HFF-Myc (cell line): Measurements from ENCODE around the gene SSR4.

Source experiments
- DNase-seq: peaks from one replicate; pipeline ENCODE4 v3.0.0-alpha.2; 2011; ENCODE audit warnings: low read depth; ENCODE audit errors: extremely low read depth
- H3K4me3 ChIP-seq: replicated peaks from 2 replicates; pipeline ENCODE4 v1.5.1; 2011; ENCODE audit warnings: low read depth, mild to moderate bottlenecking, control low read depth, low read length
- CTCF ChIP-seq: IDR thresholded peaks from 2 replicates; pipeline ENCODE4 v1.5.1; 2012; ENCODE audit warnings: mild to moderate bottlenecking, low read depth, low read length, control low read depth; ENCODE audit errors: missing control alignments

Gene SSR4

GRCh38 chrX:153784325-153784967 lies 10.0 kb upstream of the SSR4 start:
- no peak for DNase-seq
- TF ChIP-seq CTCF: no peak
- H3K4me3 ChIP-seq: no peak overlapping the region

- no peak for TF ChIP-seq CTCF
Measured at GRCh38 chrX:153786669-153787068, 7.8 kb upstream of the SSR4 start.

GRCh38 chrX:153789654-153790053 lies 4.8 kb upstream of the SSR4 start:
- TF ChIP-seq CTCF: no peak
- no peak overlapping the region for H3K4me3 ChIP-seq
- no peak for DNase-seq

More at GRCh38 chrX:153786669-153787068, 7.8 kb upstream of the SSR4 start:
- H3K4me3 ChIP-seq: no peak overlapping the region
- no peak for DNase-seq

- no peak for TF ChIP-seq CTCF
- H3K4me3 ChIP-seq: no peak overlapping the region
Measured at GRCh38 chrX:153791104-153791852, 3.2 kb upstream of the SSR4 start.

GRCh38 chrX:153792368-153792767 lies 2.1 kb upstream of the SSR4 start:
- no peak for DNase-seq
- no peak overlapping the region; the same call in 1 of the 2 replicates for H3K4me3 ChIP-seq
- no peak for TF ChIP-seq CTCF

More at GRCh38 chrX:153791104-153791852, 3.2 kb upstream of the SSR4 start:
- no peak for DNase-seq

- peak overlapping the region; percentile 68 for H3K4me3 ChIP-seq
- no peak for DNase-seq
- no peak for TF ChIP-seq CTCF
Measured at GRCh38 chrX:153793291-153793690, 1.2 kb upstream of the SSR4 start.
